Fibroblast of upper back skin (primary cell): Measurements from ENCODE around the gene BTG1.

Experiments
- DNase-seq: peaks from one replicate; pipeline ENCODE4 v3.0.0-alpha.2; 2013

Gene BTG1

GRCh38 chr12:92132288-92132687 is 13.4 kb downstream of the BTG1 start:
- DNase-seq = no peak

GRCh38 chr12:92130999-92131398 is 14.6 kb downstream of the BTG1 start:
- DNase-seq = no peak

GRCh38 chr12:92129609-92130008 is 16.0 kb downstream of the BTG1 start:
- DNase-seq = no peak

GRCh38 chr12:92128612-92129011 is 17.0 kb downstream of the BTG1 start:
- DNase-seq = no peak

GRCh38 chr12:92124689-92125029 is 21.0 kb downstream of the BTG1 start:
- DNase-seq = no peak

- no peak for DNase-seq
Measured at GRCh38 chr12:92123780-92124688, 21.6 kb downstream of the BTG1 start.

- DNase-seq = no peak
Measured at GRCh38 chr12:92122941-92123779, 22.5 kb downstream of the BTG1 start.

- DNase-seq = no peak
Measured at GRCh38 chr12:92121826-92122225, 23.8 kb downstream of the BTG1 start.

- no peak for DNase-seq
Measured at GRCh38 chr12:92118826-92119536, 26.7 kb downstream of the BTG1 start.

GRCh38 chr12:92114834-92115233 is 30.8 kb downstream of the BTG1 start:
- DNase-seq = no peak

- no peak for DNase-seq
Measured at GRCh38 chr12:92111256-92111655, 34.4 kb downstream of the BTG1 start.

GRCh38 chr12:92110083-92110640 is 35.5 kb downstream of the BTG1 start:
- DNase-seq = no peak

- DNase-seq = no peak
Measured at GRCh38 chr12:92109613-92110012, 36.0 kb downstream of the BTG1 start.

GRCh38 chr12:92108651-92109050 is 37.0 kb downstream of the BTG1 start:
- peak; percentile 68 for DNase-seq

- no peak for DNase-seq
Measured at GRCh38 chr12:92107621-92108131, 38.0 kb downstream of the BTG1 start.

- DNase-seq = no peak
Measured at GRCh38 chr12:92107094-92107493, 38.6 kb downstream of the BTG1 start.

GRCh38 chr12:92105676-92106075 is 40.0 kb downstream of the BTG1 start:
- no peak for DNase-seq

- no peak for DNase-seq
Measured at GRCh38 chr12:92105110-92105509, 40.5 kb downstream of the BTG1 start.

GRCh38 chr12:92102606-92103005 is 43.0 kb downstream of the BTG1 start:
- no peak for DNase-seq

- no peak for DNase-seq
Measured at GRCh38 chr12:92098594-92099380, 46.9 kb downstream of the BTG1 start.

GRCh38 chr12:92096346-92097136 is 49.1 kb downstream of the BTG1 start:
- peak; percentile 44 for DNase-seq
